GM21360 (cell line): ENCODE measurements around the gene AP2B1.
"Not testable (repeated sequence)": the region's sequence is repeated elsewhere in the genome, so short reads cannot be mapped to it uniquely, and the experiment has no call there.

Source experiments
- ATAC-seq: cut with Tn5 transposase; IDR thresholded peaks from one replicate; pipeline ENCODE4 v1.9.1; 2021; ENCODE audit warnings: mild to moderate bottlenecking, moderate library complexity; ENCODE audit not compliant: unreplicated experiment

The AP2B1 gene

GRCh38 chr17:35743626-35744328 is 156.7 kb downstream of the AP2B1 start:
- no peak for ATAC-seq

DNA sequence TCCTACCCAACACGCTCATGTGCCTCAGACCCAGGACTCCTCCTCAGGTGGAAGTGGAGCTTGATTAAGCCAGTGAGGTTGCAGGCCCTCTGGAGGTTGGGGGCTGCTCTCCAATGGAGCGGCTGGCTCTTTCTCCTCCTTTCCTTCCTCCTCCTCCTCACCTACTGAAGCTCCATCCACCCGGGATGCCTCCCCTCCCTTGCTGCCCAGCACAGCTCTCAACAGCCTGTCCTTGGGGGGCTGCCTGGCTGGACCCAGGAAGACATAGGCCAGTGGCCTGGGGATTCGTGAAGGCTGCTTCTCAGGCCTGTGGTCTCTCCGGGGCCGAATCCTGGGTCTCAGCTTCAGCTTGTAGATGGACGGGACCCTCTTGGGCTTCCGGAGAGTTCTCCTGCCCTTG is 157.7 kb downstream of the AP2B1 start:
- ATAC-seq: no peak

DNA sequence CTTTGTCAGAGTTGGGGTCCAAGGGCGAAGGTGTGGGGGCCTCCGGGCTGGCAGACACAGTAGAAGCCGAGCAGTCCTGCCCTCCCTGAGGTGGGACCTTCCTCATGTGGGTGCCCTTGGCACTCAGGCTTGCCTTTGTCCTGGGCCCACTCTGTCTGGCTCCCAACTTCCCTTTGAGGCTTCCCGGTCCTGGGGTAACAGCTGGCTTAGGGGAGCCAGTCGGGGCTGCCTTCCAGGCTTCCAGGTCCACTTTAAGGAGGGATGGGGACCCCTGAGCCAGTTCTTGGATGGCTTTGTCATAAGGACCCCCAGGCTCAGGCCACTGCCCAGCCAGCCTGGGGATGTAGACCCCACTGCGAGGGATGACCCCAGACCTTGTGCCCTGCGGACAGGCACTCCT is 158.1 kb downstream of the AP2B1 start:
- ATAC-seq: no peak

- ATAC-seq: no peak
Observed at GRCh38 chr17:35745749-35746320, 158.7 kb downstream of the AP2B1 start.

- ATAC-seq: no peak
Observed at GRCh38 chr17:35747540-35748017, 160.5 kb downstream of the AP2B1 start.

- ATAC-seq: no peak
Observed at GRCh38 chr17:35748341-35748841, 161.3 kb downstream of the AP2B1 start.

GRCh38 chr17:35748979-35749378 is 161.9 kb downstream of the AP2B1 start:
- ATAC-seq: no peak

DNA sequence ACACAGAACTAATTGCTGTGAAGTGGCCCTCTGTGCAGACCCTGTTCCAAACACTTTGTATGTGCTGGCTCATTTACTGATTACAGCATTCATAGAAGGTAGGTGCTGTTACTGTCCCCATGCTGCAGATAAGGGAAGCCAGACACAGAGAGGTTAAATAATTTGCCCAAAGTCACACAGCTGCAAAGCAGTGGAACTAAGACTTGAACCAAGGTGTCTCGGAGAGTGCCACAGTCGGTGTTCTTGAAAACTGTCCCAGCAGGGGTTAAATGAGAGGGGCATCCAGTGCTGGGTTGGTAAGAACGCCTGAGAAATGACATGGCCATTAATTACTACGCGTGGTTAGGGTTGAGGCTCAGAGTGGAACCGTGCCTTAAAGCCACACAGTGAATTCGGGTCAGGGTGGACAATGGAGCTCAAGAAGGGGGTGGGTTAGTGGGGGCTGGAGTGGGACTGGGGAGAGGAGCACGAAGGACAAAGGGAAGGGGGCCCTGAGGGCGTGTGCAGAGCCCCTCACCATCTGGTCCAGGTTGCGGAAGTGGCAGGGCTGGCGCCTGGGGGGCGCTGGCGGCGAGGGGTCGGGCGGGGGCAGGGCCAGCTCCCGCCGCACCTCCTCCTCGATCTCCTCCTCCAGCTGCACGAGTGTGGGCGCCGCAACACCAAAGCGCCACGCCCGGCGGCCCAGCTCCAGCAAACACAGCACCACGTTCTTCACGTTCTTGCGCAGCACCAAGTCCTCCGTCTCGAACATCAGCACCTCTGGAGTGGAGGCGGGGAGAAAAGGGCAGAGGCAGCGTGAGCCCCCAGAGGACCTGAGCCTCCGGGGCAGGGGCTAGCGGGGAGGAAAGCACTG is 162.7 kb downstream of the AP2B1 start:
- no peak for ATAC-seq

GRCh38 chr17:35750526-35751395 is 163.6 kb downstream of the AP2B1 start:
- ATAC-seq: no peak

DNA sequence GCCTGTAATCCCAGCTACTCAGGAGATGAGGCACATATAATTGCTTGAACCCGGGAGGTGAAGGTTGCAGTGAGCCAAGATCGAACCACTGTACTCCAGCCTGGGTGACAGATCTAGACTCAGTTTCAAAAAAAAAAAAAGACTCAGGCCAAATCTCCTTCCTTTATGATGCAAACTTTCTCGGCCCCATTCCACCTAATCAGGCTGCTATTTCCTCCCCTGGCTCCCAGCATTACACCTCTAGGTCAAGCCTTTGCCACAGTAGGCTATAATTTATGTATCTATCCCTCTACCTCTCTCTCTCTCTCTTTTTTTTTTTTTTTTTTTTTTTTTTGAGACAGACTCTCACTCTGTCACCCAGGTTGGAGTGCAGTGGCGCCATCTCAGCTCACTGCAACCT is 164.4 kb downstream of the AP2B1 start:
- ATAC-seq: not testable (repeated sequence)

DNA sequence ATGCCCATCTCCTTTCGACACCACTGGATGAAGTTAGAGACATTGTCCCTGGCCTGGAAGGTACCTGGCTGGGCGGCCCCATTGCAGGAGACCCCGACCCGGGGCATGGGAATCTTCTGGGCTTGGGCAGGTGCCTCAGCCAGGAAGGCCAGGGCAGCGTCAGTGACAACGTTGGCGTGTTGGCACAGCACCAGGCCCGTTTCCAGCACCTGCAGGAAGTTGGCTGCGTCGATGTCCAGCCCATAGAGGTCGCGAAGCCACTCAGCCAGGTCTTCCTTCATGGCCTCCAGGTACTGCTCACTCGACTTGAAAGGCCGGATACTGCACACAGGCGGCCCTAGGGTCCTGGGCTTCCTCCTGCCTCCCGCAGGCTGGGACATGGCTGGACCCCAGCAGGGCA is 165.3 kb downstream of the AP2B1 start:
- ATAC-seq: no peak

DNA sequence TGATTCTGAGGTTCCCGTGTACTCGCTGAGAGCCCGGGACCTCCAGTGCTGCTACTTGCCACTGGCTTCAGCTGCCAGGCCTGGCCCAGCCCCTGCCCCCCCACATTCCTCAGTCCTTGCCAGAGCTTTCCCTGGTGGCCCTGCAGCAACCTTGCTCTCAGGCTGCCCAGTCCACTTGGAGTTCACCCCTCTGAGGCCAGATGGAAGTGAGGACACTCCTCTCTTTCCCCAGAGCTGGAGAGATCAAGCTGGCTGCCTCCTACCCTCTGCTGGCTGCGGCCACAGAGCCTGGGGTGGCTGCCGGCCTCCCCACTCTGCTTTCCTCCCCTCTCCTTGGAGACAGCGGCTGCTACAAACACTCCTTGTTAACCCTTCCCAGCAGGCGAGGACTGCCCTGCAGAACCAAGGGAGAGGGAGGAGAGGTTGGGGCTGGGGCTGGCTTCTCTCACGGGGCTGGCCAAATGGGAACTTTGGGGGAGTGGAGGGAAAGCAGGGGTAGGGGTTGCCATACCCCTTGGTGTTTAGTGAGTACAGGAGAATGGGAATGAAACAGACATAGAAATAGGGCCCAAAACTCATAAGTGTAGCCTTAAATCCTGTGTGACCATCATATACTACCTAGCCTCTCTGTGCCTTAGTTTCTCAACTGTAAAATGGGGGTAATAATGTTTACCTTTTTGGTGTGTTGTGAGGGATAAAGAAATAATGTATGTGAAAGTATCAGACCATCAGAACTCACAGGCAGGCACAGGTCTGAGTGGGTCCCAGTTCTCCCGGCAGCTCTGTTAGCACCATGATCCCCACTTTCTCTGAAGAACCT is 166.0 kb downstream of the AP2B1 start, which contains the start of gene GAS2L2:
GAS2L2 (minus strand) TSS at position 295 of the 820 bp plus-strand sequence. CDS start 389 bp downstream, outside the sequence.
- ATAC-seq: no peak

GRCh38 chr17:35757243-35757642 is 170.1 kb downstream of the AP2B1 start:
- no peak for ATAC-seq

- ATAC-seq: no peak
Observed at GRCh38 chr17:35760587-35760986, 173.5 kb downstream of the AP2B1 start, which contains the start of gene C17orf50. C17orf50 (plus strand) TSS chr17:35760887; CDS start chr17:35760942, 55 bp downstream.

DNA sequence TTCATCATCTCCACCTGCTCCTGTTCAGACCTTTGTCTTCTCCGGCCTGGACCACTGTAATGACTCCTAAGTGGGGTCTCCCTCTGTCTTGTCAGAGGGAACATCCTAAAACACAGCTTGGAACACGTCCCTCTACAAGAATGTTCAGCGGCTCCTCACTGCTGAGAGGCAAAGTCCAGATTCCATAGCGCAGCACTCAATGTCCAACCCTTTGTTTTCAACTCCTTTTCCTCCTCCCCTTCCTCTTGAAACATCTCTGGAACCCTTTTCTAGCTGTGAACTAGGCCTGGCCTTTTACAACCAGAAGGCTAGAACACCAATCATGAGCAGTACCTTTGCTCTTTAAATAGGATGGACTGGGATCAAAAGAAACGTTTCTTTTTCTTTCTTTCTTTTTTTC is 174.5 kb downstream of the AP2B1 start:
- no peak for ATAC-seq

DNA sequence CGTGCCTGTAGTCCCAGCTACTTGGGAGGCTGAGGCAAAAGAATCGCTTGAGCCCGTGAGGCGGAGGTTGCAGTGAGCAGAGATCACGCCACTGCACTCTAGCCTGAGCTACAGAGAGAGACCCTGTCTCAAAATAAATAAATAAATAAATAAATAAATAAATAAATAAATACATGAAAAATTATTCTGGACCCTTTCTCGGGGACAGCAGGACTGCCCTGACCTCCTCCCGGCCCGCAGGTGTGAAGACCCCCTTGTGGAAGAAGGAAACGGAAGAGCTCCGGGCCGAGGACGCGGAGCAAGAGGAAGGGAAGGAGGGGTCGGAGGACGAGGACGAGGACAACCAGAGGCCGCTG is 176.6 kb downstream of the AP2B1 start:
- no peak for ATAC-seq

- ATAC-seq: peak; percentile 81
Observed at GRCh38 chr17:35764123-35764991, 177.2 kb downstream of the AP2B1 start.

DNA sequence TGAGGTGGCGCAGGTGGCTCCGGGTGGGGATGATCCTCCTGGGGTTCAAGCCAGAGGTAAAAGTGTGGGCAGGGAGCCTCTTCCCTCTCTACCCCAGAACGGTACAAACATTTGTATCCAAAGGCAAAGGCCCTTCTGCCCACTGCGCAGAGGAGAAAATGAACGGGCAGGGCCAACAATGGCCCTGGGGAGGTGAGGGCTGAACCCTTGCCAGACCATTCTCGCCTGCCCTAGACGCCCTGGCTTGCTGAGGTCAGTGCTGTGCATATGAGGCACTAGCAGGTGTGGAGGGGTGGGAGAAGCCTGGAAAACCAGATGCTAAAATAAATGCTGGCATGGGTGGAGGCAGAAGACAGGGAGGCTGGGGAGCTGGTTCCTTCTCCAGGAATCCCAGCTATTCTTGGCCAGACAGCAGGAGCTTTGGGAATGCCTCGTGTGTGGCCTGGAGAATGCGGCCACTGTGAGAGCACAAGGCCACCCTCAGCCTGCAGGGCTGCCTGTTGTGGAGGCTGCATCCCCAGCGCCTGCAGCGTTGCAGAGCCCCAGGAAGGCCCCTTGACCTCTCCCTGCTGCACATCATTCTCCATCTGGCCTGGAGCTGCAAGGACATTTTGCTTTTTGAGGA is 178.1 kb downstream of the AP2B1 start:
- no peak for ATAC-seq
